Stimulated activated CD8-positive, alpha-beta memory T cell treated with anti-CD3 and anti-CD28 coated beads, Interleukin-15, amount 100 ng/mL, for 1 hour (primary cell): ENCODE results near the gene TEP1.
A peak's percentile ranks its signal among the peaks of the same experiment; 100 is the strongest.

Experiments used
- DNase-seq: peaks from one replicate; pipeline ENCODE4 v3.0.0-alpha.2; 2020; ENCODE audit warnings: low read depth

Gene TEP1

DNA sequence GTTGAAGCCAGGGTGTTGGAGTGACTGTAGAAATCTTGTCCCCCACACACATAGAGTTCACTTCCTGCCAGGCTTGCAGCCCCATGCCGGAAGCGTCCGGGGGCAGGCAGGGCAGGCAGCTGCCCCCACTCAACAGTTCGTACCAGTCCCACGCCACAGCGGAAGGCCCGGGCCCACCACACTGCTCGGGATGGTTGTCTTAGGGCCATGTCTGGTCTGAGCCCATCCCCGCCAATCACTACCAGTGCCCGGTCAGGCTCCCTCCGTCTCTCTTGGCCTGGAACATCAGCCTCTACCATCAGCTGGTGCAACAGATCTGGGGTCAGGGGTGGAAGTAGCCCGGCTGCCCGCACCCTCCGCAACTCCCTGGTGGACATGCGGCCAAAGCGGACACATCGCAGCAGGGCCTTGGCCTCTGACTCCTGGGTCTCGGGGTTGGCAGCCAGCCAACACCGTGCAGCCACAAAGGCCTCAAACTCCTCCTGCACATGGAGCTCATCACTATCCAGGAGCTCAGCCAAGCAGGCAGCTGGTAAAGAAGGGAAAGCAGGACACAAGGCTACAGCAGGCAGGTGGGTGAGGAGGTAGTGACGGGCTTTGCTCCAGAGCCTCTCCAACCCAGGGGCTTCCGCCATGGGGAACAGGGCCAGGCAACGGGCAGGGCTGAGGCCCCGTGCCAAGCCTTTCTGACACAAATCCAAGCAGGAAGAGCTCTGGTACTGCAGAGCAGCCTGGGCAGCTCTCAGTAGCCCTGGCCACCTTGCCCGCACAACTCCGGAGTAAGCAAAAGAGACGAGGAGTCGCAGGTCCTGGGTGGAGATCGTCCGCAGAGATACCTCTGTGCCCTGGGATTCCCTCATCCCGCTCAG lies 16.7 kb upstream of the TEP1 start:
- no peak for DNase-seq

DNA sequence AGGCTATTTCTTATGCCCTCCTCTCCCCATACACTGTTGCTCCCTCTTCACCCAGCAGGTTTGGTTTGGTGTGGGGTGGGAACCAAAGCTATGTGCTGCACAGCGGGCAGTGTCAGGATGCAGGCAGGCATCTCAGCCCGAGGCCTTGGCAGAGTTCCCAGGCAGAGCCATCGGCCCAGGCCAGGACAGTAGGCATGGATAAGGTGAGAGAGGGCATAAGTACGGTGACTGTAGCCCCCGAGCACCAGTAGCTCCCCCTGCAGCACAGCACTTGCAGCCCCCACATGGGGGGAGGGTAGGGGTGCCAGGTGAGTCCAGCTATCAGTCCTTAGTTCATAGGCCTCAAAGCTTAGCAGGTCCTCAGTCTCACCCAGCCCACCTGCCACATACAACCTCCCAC lies 15.5 kb upstream of the TEP1 start:
- DNase-seq, result no peak

DNA sequence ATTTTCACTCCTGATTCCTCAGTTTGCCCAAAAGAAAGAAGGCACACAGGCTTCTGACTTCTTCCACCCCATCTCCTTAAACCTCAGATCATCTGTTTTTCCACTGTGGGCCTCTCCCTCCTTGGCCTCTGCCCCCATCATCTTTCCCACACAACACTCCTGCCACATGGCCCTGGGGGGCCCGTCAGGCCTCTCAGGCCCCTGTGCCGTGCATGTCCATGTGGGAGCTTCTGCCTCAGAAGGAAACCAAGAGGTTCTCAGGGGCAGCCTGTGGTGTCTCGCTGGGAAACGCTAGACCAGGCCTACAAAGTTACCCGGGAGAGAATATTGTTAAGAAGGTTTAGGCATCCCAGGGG lies 14.7 kb upstream of the TEP1 start:
- no peak for DNase-seq

DNA sequence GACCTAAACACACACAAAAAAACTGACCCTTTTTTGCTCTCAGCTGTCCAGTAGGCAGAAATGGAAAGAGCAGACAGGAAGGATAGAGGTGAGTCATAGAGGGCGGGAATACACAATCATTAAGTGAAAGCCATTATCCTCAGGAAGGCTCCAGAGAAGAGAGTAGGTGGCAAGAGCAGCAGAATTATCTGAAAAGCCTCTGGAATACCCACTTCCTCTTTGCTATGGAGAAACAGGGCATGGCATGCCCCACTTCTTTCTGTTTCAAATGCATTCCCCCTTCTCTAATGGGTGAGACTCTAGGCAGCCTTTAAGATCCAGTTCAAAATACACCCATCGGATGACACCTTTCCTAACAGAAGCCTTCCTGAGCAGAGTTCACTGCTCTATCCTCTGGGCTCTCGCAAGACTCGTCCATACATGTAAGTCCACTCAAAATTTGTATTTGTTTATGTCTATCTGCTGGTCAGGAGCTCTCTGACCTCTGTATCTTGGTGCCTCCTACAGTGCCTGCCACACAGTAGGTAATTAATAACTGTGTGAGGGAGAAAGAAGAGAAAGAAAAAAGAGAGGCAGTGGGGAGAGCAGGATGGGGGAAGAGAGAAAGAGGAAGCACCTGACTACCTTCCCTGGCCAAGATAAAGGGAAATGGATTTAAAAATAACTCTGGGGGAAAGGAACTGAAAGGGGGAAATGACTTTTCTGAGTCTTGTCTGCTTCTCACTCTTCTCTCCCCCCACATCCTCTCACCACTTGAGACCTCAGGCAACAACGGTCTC lies 14.1 kb upstream of the TEP1 start:
- DNase-seq, result no peak

DNA sequence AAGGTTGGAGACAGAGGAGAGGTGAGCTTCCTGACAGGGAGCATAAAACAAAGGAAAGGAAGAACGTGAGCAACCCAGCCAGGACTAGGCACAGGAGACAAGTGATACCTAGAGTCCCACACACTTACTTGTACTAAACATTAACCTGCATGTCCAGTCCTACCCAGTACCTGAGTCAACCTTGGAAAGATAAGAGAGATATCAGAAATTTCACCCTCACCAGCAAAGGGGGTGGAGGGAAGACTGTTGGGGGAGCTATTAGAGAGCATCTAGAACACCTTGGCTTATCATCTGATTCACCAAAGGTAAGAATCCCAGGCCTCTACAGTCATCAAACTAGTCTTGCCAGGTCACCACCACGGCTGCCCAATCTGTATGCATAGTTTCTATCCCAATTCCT lies 11.6 kb upstream of the TEP1 start:
- no peak for DNase-seq

DNA sequence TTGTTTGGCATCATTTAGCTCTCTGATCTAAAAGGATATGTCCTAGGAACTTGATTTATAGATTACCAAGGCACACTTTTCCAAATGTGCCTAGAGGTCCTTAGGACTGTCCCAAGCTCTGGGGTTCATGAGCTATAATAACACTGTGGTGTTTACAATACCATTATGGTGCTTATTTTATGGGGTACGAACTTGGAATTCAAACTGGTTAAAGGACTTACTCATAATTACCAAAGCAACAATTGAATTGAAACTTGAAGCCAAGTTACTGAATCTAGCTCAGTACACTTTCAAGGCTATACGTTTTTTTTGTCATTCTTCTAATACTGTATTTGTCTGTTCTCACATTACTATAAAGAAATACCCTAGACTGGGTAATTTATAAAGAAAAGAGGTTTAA lies 9.6 kb upstream of the TEP1 start:
- DNase-seq, result no peak

DNA sequence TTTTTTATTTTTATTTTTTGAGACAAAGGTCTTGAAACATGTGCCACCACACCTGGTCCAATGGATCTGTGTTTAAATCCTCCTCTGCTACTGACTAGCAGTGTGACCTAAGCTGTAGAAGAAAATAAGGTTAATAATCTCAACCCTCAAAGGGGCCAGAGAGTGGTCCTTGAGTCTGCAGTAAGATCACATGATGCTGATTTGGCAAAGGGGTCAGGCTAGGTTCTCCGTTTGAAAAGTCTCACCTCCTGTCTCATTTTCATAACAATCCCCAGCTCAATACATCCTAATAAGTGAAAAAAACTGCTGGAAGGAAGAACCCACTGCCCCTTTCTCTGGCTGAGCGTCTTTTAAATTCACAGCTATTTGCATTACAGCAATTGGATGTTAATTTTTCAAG lies 8.0 kb upstream of the TEP1 start:
- no peak for DNase-seq

DNA sequence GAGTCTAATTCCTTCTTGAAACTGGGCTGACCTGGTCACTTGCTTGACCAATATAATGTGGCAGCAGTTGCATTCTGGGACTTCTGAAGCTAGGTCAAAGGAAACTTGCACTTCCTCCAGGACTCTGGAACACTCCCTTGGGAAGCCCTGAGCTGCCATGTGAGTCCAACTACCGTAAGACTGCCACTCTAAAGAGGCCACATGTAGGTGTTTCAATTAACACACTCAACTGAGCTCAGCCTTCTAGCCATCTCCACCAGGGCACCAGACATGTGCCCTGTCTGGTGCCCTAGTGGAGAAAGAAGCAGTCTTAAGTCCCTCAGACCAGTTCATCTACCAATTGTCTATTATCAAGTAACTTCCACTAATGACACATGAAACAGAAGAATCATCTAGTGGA lies 6.1 kb upstream of the TEP1 start:
- DNase-seq, result no peak

DNA sequence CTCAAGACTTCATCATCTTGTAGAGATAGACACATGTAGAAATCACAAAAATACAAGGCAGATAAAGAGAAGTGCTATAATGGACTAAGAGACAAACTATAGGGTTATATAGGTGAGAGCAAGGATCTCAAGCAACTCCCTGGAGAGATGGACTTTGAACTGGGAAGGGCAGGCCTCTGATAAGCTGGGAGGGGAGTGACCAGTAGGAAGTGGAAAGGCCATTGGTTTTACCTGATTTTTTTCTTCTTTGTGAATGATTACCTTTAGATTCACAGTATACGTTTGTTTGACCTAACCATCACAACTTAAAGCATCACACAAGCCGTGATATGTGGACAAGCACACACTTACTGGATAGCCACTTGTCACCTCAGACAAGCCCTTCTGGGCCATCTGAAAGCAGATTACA lies 5.2 kb upstream of the TEP1 start:
- DNase-seq, result no peak

DNA sequence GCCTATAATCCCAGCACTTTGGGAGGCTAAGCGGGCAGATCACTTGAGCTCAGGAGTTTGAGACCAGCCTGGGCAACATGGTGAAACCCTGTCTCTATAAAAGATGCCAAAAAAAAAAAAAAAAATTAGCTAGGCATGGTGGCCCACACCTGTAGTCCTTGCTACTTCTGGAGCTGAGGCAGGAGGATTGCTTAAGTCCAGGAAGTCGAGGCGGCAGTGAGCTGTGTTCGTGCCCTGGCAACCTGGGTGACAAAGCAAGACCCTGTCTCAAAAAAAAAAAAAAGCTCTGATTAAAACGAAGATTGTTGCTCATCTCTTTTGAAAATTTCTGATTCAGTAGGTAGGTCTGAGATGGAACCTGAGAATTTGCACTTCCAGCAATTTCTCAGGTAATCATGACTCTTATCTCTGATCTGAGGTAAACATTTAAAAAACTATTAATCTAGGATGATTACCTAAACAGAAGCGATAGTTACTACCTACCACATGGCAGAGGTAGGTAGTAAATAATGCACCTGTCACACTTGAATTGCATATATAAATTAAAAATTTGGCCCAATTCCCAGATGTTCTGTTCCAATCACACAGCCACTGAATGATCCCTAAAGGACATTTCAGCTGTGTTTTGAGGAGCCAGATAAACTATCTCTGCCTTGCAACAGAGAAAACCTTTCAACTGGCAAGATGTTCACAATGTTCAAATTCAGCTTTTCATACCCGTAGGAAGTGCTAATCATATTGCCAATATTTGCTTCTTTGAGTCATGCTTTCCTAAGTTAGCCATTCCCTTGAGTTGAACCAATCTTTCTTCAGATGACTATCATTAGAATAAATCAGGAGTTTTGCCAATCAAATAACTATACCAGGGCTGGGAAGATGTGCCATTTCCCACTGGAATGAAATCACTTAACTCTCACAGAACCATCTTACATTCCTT lies 4.2 kb upstream of the TEP1 start:
- no peak for DNase-seq

DNA sequence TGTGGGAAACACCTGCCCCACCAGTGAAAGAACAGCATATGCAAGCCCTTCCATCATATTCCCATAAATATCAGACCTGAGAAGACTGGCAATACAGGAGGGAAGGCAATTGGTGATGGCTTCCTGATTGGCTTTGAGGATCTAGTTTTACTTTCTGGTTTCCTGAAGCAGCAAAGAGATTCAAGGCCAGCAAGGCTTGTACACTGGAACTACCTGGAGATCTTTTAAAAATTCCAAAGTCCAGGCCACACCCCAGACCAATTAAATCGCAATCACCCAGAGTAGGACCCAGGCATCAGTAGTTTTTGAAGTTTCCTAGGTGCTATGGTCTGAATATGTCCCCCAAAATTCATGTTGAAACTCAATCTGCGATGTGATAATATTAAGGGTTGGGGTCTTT lies 2.9 kb upstream of the TEP1 start:
- no peak for DNase-seq

DNA sequence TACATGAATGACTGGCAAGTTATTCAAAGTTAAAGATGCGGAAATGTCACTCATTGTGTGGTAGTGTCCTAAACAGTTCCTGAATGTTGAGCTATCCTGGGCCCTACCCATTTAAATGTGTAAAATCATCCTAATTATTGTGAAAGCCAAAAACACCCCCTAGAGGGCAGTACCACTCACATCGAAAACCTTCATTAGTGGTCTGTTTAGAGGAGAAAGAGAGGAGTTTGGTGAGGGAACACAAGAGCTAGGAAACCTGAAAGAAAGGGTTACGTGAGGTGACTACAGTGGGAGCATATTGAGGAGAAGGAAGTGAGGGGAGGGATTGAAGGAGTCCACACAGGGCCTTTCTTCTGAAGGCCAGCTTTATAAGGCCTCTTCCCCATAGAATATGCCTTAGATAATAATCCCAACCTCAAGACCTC lies 2.5 kb upstream of the TEP1 start:
- DNase-seq, result peak; percentile 22

DNA sequence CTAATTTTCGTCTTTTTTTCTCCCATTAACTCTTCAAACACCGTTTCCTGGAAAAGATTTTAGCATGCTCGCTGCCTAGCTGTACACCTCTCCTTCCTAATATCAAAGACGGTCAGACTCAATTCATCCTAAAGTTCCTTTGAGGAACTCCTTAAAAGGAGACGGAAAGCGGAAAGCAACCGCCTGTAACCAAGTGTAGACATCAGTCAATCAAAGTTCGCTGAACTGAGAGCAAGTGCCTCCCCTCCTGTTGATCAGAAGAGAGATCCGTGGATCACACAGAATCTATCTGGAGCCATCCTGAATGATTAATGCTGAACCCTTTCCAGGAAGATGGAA lies 412 bp upstream of the TEP1 start:
- no peak for DNase-seq

DNA sequence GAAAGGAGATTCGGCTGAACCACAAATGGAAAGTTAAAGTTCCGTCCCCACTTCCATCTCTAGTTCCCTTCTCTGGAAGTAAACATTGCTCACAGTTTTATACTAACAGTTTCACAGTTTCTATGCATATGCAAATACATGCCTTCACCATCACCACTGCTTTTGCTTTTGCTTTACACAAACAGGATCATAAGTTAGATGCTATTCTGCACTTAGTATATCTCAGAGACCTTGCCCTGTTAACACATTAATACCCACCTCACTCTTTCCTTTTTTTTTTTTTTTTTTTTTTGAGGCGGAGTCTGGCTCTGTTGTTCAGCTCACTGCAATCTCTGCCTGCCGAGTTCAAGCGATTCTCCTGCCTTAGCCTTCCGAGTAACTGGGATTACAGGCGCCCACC lies 890 bp downstream of the TEP1 start:
- DNase-seq, result no peak

DNA sequence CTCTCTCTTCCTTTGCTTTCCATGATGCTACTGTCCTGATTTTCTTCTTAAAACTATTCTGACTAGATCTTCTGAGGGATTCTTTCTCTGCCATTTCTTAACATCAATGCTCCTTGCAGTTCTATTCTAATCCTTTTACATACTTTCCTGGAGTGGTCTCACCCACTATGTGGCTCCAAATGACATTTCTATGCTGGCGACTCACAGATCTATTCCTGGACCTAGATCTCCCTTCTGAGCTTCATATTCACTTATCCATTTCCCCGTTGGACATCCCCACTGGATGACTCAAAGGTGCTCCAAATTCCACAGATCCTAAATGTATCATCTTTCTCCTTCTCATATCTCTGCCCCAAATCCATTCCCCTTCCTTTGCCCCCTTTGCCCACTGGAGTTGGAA lies 4.1 kb downstream of the TEP1 start:
- no peak for DNase-seq

DNA sequence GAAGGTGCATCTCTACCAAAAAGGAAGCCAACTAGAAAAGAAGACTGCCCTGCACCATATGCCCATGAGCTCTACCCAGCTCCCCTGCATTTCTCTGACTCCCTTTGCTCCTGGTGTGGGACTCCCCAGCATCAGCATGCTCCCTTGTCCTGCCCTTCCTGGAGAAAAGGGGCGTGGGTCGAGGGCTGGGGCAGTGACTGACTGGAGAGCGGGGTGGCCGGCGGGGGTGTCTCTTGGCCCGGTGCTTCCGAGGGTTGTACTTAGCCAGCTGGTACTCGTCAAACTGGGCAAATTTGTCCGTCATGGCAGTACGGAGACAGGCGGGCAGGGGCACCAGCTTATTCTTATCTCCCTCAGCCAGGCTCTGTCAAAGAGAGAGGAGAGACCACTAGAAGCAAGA lies 9.8 kb downstream of the TEP1 start:
- DNase-seq, result no peak

DNA sequence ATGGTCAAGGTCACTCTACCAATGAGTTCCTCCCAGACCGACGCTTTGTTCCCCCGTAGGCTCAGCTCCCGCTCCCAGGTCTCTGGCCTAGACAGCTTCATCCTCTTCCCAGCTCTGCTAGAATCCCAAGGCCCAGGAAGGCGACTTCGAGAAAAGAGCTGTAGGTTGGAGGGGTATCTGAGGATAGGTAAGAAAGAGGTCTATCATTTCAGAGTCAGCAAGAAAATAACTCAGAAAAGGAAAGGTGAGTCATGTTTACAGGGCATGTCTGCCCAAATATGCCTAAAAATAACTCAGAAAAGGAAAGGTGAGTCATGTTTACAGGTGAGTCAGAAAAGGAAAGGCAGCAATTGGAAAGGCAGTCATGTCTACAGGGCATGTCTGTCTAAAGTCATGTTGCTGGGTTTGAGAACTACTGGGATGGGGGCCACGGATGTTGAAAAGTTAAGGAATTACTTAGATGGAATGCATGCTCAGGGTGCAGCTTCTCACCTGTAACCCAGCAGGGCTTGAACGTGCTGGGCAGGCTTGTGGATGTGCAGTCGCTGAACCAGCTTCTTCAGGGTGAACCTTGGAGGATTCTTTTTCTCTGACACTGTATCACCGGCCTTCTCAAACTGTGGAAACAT lies 12.2 kb downstream of the TEP1 start:
- no peak for DNase-seq

DNA sequence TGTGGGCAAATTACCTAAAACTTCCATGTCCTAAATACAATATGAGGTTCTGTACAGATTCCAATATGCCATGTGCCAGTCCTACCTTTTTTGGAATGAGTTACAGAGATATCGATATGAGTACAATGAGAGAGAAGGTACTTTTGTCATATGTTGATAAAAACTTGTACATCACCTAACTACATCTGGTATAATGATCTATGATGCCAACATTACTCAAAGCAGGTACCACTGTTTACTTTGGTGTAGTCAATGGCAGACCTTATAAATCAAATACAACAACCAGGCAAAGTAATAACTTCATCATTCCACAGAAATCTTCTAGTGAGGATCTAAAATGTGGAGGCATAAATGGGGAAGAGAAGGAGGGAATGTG lies 12.7 kb downstream of the TEP1 start:
- no peak for DNase-seq

DNA sequence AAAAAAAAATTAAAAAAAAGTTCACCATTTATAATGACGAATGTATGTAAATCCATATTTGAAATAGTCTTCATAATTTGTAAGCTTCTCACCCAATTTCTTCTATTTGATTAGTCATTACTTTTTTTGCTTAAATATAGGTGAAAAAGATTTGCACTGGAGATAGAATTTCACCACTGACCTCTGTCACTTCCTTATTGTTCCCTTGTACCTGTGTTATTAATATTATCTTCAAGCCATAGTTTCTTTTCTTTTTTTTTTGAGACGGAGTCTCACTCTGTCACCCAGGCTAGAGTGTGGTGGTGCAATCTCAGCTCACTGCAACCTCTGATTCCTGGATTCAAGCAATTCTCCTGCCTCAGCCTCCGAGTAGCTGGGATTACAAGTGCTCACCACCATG lies 15.8 kb downstream of the TEP1 start:
- DNase-seq, result no peak

DNA sequence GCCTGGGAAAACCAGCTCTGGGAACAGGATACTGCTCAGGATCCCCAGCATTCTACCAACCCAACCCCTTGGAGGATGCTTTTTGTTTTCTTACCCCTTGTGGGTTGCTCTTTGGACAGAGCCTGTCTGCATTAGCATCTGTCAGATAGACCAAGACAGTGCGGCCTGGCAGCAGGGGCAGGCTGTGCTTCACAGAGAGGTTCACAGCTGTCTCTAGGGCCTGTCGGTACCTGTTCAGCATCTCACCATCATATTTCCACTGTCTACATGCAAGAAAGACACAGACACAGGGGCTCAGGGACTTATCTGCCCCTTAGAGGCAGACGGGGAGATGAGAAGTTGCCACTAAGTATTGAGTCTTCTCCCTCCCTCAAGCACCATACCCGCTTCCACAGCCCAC lies 21.8 kb downstream of the TEP1 start:
- no peak for DNase-seq

DNA sequence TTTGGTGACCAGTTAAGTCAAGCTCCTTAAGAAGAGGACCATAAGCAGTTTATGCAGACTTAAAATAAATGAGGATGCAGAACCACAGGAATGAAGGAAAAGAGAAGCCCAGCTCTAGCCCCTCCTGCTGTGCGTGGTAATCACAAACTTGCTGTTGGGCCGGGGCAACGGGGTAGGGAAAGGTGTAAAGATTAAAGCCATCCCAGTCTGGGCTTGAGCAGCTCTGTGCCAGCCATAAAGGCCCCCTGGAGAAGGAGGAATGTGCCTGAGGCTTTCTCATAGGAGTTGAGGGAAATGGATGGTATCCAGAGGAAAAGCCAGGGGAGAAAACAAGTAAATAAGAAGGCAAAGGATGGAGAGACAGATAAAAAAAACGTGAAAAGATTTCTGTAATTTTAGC lies 25.1 kb downstream of the TEP1 start:
- no peak for DNase-seq

DNA sequence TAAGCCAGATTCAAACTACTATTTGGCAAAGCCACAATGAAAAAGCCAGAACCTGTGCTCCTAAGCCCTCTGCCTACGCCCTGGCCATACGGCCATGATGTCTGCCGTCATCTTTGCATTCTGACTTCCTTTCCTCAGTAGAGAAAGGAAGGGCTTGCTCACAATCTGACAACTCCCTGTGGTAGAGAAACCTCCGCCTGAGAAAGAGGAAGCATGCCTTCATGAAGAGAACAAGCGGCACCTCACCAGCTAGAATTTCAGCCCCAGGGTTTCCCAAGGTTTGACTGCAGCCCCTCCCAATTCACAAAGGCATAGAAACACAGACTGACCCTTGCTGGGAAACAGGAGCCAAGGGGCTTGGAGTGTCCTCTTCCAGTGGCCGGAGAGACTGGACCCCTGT lies 25.7 kb downstream of the TEP1 start:
- no peak for DNase-seq
